Measurements from ENCODE around the gene ZNF318.
A peak's percentile ranks its signal among the peaks of the same experiment; 100 is the strongest.
"Not testable (repeated sequence)": the region's sequence is repeated elsewhere in the genome, so short reads cannot be mapped to it uniquely, and the experiment has no call there.

ZNF318 gene

GRCh38 chr6:43369174-43370002 is at the start of gene ZNF318:
TSS of gene ZNF318 (minus strand) at chr6:43369647. CDS start at chr6:43369365, 282 bp downstream.
- no peak for TF ChIP-seq CTCF (IDR thresholded peaks at IDR 0.05; ENCODE audit: insufficient read depth, missing control alignments)
- no peak for FAIRE-seq
- DNase-seq (ENCODE audit: insufficient read length, low spot score), result peak; percentile 64

- TF ChIP-seq CTCF (IDR thresholded peaks at IDR 0.05; ENCODE audit: insufficient read depth, missing control alignments), result no peak
- no peak for DNase-seq (ENCODE audit: insufficient read length, low spot score)
- no peak for FAIRE-seq
These were observed 47.5 kb upstream of the ZNF318 start for GRCh38 chr6:43416935-43417334.

- not testable (repeated sequence) for DNase-seq (ENCODE audit: insufficient read length, low spot score); FAIRE-seq
These were observed 45.8 kb upstream of the ZNF318 start for GRCh38 chr6:43415275-43415674.

- FAIRE-seq (no peak), DNase-seq (ENCODE audit: insufficient read length, low spot score) (no peak)
- no peak for TF ChIP-seq CTCF (IDR thresholded peaks at IDR 0.05; ENCODE audit: insufficient read depth, missing control alignments)
These were observed 43.6 kb upstream of the ZNF318 start for GRCh38 chr6:43413002-43413401.

- FAIRE-seq (no peak), DNase-seq (ENCODE audit: insufficient read length, low spot score) (no peak)
- no peak for TF ChIP-seq CTCF (IDR thresholded peaks at IDR 0.05; ENCODE audit: insufficient read depth, missing control alignments)
These were observed 43.1 kb upstream of the ZNF318 start for GRCh38 chr6:43412541-43412940.

- not testable (repeated sequence) for DNase-seq (ENCODE audit: insufficient read length, low spot score); FAIRE-seq
These were observed 41.3 kb upstream of the ZNF318 start for GRCh38 chr6:43410776-43411175.

- FAIRE-seq (no peak), DNase-seq (ENCODE audit: insufficient read length, low spot score) (no peak)
- TF ChIP-seq CTCF (IDR thresholded peaks at IDR 0.05; ENCODE audit: insufficient read depth, missing control alignments), result no peak
These were observed 38.8 kb upstream of the ZNF318 start for GRCh38 chr6:43408259-43408658.

- FAIRE-seq (no peak), DNase-seq (ENCODE audit: insufficient read length, low spot score) (no peak)
- TF ChIP-seq CTCF (IDR thresholded peaks at IDR 0.05; ENCODE audit: insufficient read depth, missing control alignments), result no peak
These were observed 37.8 kb upstream of the ZNF318 start for GRCh38 chr6:43407296-43407695.

All from D721Med (cell line).